Measurements from ENCODE around the gene HEXIM2. TPM values are rescaled to one million over a fixed set of nuclear protein-coding genes. Genes with fewer than 3 reads are reported as not detected.

The HEXIM2 gene
- total and polyA plus RNA-seq, 4 donors: 4.3 to 10.6 (median 7.1) TPM

DNA sequence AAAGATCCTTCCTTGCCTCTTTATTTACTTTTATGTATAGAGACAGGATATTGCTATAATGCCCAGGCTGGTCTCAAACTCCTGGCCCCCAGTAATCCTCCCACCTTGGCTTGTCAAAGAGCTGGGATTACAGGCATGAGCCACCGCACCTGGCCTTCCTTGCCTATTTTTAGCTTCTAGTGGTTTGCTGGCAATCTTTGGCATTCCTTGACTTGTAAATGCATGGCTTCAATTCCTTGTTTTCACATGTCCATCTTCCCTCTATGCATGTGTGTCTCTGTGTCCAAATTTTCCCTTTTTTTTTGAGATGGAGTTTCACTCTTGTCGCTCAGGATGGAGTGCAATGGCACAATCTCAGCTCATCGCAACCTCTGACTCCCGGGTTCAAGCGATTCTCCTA lies 22.5 kb downstream of the HEXIM2 start:
- H3K36me3 ChIP-seq (ENCODE audit: control insufficient read depth in 4 of 4, insufficient read depth in 4 of 4, low read length in 4 of 4): no peaks in the 10 kb centered on the region
- H3K9ac ChIP-seq (ENCODE audit: insufficient read depth in 1 of 2, low read length in 2 of 2): no peak overlapping the region
- H3K9me3 ChIP-seq (ENCODE audit: control insufficient read depth in 4 of 4, insufficient read depth in 3 of 4, low read length in 3 of 4): no peaks in the 10 kb centered on the region
- DNase-seq: no peak
- TF ChIP-seq, protein P1, sequence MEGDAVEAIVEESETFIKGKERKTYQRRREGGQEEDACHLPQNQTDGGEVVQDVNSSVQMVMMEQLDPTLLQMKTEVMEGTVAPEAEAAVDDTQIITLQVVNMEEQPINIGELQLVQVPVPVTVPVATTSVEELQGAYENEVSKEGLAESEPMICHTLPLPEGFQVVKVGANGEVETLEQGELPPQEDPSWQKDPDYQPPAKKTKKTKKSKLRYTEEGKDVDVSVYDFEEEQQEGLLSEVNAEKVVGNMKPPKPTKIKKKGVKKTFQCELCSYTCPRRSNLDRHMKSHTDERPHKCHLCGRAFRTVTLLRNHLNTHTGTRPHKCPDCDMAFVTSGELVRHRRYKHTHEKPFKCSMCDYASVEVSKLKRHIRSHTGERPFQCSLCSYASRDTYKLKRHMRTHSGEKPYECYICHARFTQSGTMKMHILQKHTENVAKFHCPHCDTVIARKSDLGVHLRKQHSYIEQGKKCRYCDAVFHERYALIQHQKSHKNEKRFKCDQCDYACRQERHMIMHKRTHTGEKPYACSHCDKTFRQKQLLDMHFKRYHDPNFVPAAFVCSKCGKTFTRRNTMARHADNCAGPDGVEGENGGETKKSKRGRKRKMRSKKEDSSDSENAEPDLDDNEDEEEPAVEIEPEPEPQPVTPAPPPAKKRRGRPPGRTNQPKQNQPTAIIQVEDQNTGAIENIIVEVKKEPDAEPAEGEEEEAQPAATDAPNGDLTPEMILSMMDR (IDR thresholded peaks at IDR 0.05; ENCODE audit: control extremely low read depth, extremely low read depth): no peak
- no peaks in the 10 kb centered on the region for H3K27me3 ChIP-seq (ENCODE audit: control insufficient read depth in 3 of 3, insufficient read depth in 3 of 3, low read length in 2 of 3)
- H3K4me3 ChIP-seq: no peak overlapping the region
- 93 to 99% methylated on average over 5 of the region's 5 CpGs for WGBS, 2 donors
- peaks cover 0 to 5% (median 0%) of the 10 kb centered on the region in 5 donors for H3K4me1 ChIP-seq (ENCODE audit: control insufficient read depth in 5 of 5, insufficient read depth in 5 of 5, low read length in 5 of 5)
- H3K27ac ChIP-seq (ENCODE audit: low read depth in 1 of 2, low read length in 1 of 2): no peak overlapping the region
- ATAC-seq (ENCODE audit: insufficient read depth, low FRiP score): no peak

DNA sequence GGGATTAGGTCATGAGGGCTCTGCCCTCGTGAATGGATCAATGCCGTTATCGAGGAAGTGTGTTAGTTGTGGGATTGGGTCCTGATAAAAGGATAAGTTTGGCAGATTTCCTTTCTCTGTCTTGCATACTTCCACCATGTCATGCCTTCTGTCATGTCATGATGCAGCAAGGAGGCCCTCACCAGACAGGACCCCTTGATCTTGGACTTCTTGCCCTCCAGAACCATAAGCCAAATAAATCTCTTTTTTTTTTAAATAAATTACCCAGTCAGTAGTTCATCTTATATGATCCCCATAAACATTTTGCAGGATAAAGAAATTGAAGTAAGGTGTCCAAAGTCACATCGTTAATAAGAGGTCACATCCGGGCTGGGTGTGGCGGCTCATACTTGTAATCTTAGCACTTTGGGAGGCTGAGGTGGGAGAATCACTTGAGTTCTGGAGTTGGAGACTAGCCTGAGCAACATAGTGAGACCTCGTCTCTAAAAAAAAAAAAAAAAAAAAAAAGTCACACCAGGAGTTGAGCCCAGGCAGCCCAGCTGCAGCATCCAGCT lies 25.2 kb downstream of the HEXIM2 start:
- ATAC-seq (ENCODE audit: insufficient read depth, low FRiP score) (no peak), DNase-seq (no peak)
- H3K4me3 ChIP-seq: no peak overlapping the region
- TF ChIP-seq, protein P1 (IDR thresholded peaks at IDR 0.05; ENCODE audit: control extremely low read depth, extremely low read depth): no peak
- H3K27ac ChIP-seq (ENCODE audit: low read depth in 1 of 2, low read length in 1 of 2): no peak overlapping the region
- no peaks in the 10 kb centered on the region for H3K9me3 ChIP-seq (ENCODE audit: control insufficient read depth in 4 of 4, insufficient read depth in 3 of 4, low read length in 3 of 4)
- no peaks in the 10 kb centered on the region for H3K27me3 ChIP-seq (ENCODE audit: control insufficient read depth in 3 of 3, insufficient read depth in 3 of 3, low read length in 2 of 3)
- peaks cover 0 to 5% (median 0%) of the 10 kb centered on the region in 5 donors for H3K4me1 ChIP-seq (ENCODE audit: control insufficient read depth in 5 of 5, insufficient read depth in 5 of 5, low read length in 5 of 5)
- H3K9ac ChIP-seq (ENCODE audit: insufficient read depth in 1 of 2, low read length in 2 of 2): no peak overlapping the region
- 65 to 77% methylated on average over 7 of the region's 7 CpGs for WGBS, 2 donors
- no peaks in the 10 kb centered on the region for H3K36me3 ChIP-seq (ENCODE audit: control insufficient read depth in 4 of 4, insufficient read depth in 4 of 4, low read length in 4 of 4)

DNA sequence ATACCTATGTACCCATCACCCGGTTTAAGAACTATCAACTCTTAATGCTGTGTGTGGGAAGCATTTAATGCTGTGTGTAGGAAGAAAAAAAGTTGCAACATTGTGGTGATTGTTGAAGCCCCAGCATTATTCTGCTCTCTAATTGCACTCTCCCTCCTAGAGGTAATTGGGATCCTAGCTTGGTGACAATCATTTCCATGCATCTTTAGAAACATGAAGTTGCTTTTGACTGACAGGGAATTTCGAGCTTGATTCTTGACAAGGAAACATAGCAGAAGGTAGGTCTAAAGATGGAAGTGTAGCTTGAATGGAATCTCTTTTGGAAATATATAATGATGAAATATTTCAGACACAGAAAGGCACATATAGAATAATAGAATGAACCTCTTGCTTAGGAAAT lies 27.3 kb downstream of the HEXIM2 start:
- H3K36me3 ChIP-seq (ENCODE audit: control insufficient read depth in 4 of 4, insufficient read depth in 4 of 4, low read length in 4 of 4): no peaks in the 10 kb centered on the region

More for the DNA sequence above, 27.3 kb downstream of the HEXIM2 start:
- H3K27ac ChIP-seq (ENCODE audit: low read depth in 1 of 2, low read length in 1 of 2): no peak overlapping the region
- 75 to 84% methylated on average over 2 of the region's 2 CpGs for WGBS, 2 donors
- TF ChIP-seq, protein P1 (IDR thresholded peaks at IDR 0.05; ENCODE audit: control extremely low read depth, extremely low read depth): no peak
- H3K9me3 ChIP-seq (ENCODE audit: control insufficient read depth in 4 of 4, insufficient read depth in 3 of 4, low read length in 3 of 4): no peaks in the 10 kb centered on the region
- DNase-seq (no peak), ATAC-seq (ENCODE audit: insufficient read depth, low FRiP score) (no peak)
- no peak overlapping the region for H3K4me3 ChIP-seq
- H3K9ac ChIP-seq (ENCODE audit: insufficient read depth in 1 of 2, low read length in 2 of 2): no peak overlapping the region
- no peaks in the 10 kb centered on the region for H3K4me1 ChIP-seq (ENCODE audit: control insufficient read depth in 5 of 5, insufficient read depth in 5 of 5, low read length in 5 of 5)
- no peaks in the 10 kb centered on the region for H3K27me3 ChIP-seq (ENCODE audit: control insufficient read depth in 3 of 3, insufficient read depth in 3 of 3, low read length in 2 of 3)

All from lung (tissue), 12 donors.